Measurements from ENCODE around the gene GNL1.

GNL1 gene

GRCh38 chr6:30573113-30573512 is 16.8 kb upstream of the GNL1 start (continued):
- TF ChIP-seq ZNF555 (tag by site-specific recombination; conservative IDR thresholded peaks at IDR 0.05): no peak
- TF ChIP-seq ZSCAN23 (tag by site-specific recombination; IDR thresholded peaks at IDR 0.05): no peak
- TF ChIP-seq ZNF155 (tag by site-specific recombination; IDR thresholded peaks at IDR 0.05): no peak
- no peak for TF ChIP-seq ZSCAN4 (tag by site-specific recombination; IDR thresholded peaks at IDR 0.05)
- TF ChIP-seq ZNF600 (tag by site-specific recombination; IDR thresholded peaks at IDR 0.05): no peak
- no peak for TF ChIP-seq YY1 (tag by site-specific recombination; IDR thresholded peaks at IDR 0.05)
- TF ChIP-seq ZBTB11 (tag by site-specific recombination; conservative IDR thresholded peaks at IDR 0.05; ENCODE audit: low read depth): no peak
- TF ChIP-seq TRIM28 (IDR thresholded peaks at IDR 0.05; ENCODE audit: borderline replicate concordance, low read length): no peak
- no peak for TF ChIP-seq RBAK (tag by site-specific recombination; IDR thresholded peaks at IDR 0.05)
- TF ChIP-seq ZNF658 (tag by site-specific recombination; IDR thresholded peaks at IDR 0.05): no peak

GRCh38 chr6:30572148-30572547 is 15.9 kb upstream of the GNL1 start:
- no peak overlapping the region; the same call in 1 of the 2 replicates for H3K27ac ChIP-seq (ENCODE audit: extremely low read depth, low read depth, low read length)
- H3K4me3 ChIP-seq (ENCODE audit: low read depth, low read length): peak overlapping the region; percentile 94
- H3K4me1 ChIP-seq (ENCODE audit: control insufficient read depth, insufficient read depth, low read length): peaks cover 9% of the 10 kb centered on the region; the same call in 1 of the 2 replicates
- H3K9me3 ChIP-seq (ENCODE audit: control insufficient read depth, insufficient read depth, low read depth, low read length): no peaks in the 10 kb centered on the region
- peaks cover 22 to 30% of the 10 kb centered on the region in 2 experiments for H3K36me3 ChIP-seq (ENCODE audit: control insufficient read depth in 2 of 2, insufficient read depth in 1 of 2, low read length in 2 of 2)
- TF ChIP-seq KLF9 (tag by site-specific recombination; IDR thresholded peaks at IDR 0.05; ENCODE audit: low read depth): no peak
- TF ChIP-seq ZNF398 (tag by site-specific recombination; IDR thresholded peaks at IDR 0.05): no peak
- TF ChIP-seq BCL6B (tag by site-specific recombination; IDR thresholded peaks at IDR 0.05): no peak
- TF ChIP-seq BCL11B (tag by site-specific recombination; IDR thresholded peaks at IDR 0.05; ENCODE audit: low read depth): no peak
- TF ChIP-seq EGR2 (tag by site-specific recombination; IDR thresholded peaks at IDR 0.05; ENCODE audit: low read depth): no peak
- TF ChIP-seq SCRT2 (tag by site-specific recombination; IDR thresholded peaks at IDR 0.05): no peak
- no peak for TF ChIP-seq KLF10 (tag by site-specific recombination; IDR thresholded peaks at IDR 0.05)
- no peak for TF ChIP-seq GLIS1 (tag by site-specific recombination; IDR thresholded peaks at IDR 0.05)
- TF ChIP-seq ZNF510 (tag by site-specific recombination; IDR thresholded peaks at IDR 0.05; ENCODE audit: insufficient replicate concordance): no peak
- TF ChIP-seq ZBTB10 (tag by site-specific recombination; IDR thresholded peaks at IDR 0.05): no peak
- TF ChIP-seq PRDM1 (tag by site-specific recombination; IDR thresholded peaks at IDR 0.05): no peak
- no peak for TF ChIP-seq ZNF311 (tag by site-specific recombination; IDR thresholded peaks at IDR 0.05; ENCODE audit: borderline replicate concordance)
- no peak for TF ChIP-seq ZNF555 (tag by site-specific recombination; conservative IDR thresholded peaks at IDR 0.05)
- TF ChIP-seq ZSCAN23 (tag by site-specific recombination; IDR thresholded peaks at IDR 0.05): no peak
- TF ChIP-seq ZNF211 (tag by site-specific recombination; IDR thresholded peaks at IDR 0.05; ENCODE audit: low read depth): no peak
- no peak for TF ChIP-seq ZNF221 (tag by site-specific recombination; IDR thresholded peaks at IDR 0.05; ENCODE audit: borderline replicate concordance)
- TF ChIP-seq SP2 (tag by site-specific recombination; IDR thresholded peaks at IDR 0.05): no peak
- no peak for TF ChIP-seq ZBTB8A (tag by site-specific recombination; IDR thresholded peaks at IDR 0.05)
- no peak for TF ChIP-seq TRIM28 (IDR thresholded peaks at IDR 0.05; ENCODE audit: borderline replicate concordance, low read length)
- ChIA-PET POLR2A (interaction anchor here (0.6 kb wide), 1 partner anchor 105 kb away, joined by 5 read pairs; no protein-coding TSS in a partner anchor), CTCF (interaction anchor here (0.6 kb wide), 1 partner anchor 27 kb away, joined by 3 read pairs; no protein-coding TSS in a partner anchor)

Measured in HEK293 (cell line).